ENCODE results near the gene NCK1.
A peak's percentile ranks its signal among the peaks of the same experiment; 100 is the strongest.
"Not testable (repeated sequence)": the region's sequence is repeated elsewhere in the genome, so short reads cannot be mapped to it uniquely, and the experiment has no call there.

NCK1 gene

GRCh38 chr3:136856665-136857064 is 5.3 kb upstream of the NCK1 start:
- H3K27ac Mint-ChIP-seq = no peak overlapping the region

DNA sequence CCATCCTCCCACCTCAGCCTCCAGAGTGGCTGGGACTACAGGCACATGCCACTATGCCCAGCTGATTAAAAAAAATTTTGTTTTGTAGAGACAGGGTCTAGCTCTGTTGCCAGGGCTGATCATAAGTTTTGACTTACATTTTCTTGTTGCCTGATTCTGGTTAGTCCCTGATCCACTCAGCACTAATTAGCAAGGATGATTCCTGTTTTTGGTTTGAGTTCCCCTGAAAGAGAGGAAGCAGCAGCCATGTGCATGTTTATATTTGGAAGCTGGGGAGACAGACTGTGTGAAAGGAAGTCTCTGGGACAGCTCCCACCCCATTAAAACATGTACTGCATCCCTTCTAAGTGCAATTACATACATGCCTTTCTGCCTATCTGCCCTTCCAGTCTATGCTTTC is 3.6 kb upstream of the NCK1 start:
- TF ChIP-seq, protein P1, sequence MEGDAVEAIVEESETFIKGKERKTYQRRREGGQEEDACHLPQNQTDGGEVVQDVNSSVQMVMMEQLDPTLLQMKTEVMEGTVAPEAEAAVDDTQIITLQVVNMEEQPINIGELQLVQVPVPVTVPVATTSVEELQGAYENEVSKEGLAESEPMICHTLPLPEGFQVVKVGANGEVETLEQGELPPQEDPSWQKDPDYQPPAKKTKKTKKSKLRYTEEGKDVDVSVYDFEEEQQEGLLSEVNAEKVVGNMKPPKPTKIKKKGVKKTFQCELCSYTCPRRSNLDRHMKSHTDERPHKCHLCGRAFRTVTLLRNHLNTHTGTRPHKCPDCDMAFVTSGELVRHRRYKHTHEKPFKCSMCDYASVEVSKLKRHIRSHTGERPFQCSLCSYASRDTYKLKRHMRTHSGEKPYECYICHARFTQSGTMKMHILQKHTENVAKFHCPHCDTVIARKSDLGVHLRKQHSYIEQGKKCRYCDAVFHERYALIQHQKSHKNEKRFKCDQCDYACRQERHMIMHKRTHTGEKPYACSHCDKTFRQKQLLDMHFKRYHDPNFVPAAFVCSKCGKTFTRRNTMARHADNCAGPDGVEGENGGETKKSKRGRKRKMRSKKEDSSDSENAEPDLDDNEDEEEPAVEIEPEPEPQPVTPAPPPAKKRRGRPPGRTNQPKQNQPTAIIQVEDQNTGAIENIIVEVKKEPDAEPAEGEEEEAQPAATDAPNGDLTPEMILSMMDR (IDR thresholded peaks at IDR 0.05) = no peak
- Mint-ChIP-seq H3K4me1 (peaks cover 36% of the 10 kb centered on the region), H3K27me3 (ENCODE audit: low read depth, poor library complexity) (peaks cover 8% of the 10 kb centered on the region), H3K9me3 (peaks cover 36% of the 10 kb centered on the region), H3K36me3 (ENCODE audit: low read depth) (peaks cover 61% of the 10 kb centered on the region), H3K4me3 (no peak overlapping the region), H3K27ac (no peak overlapping the region)
- no peak for DNase-seq

More at GRCh38 chr3:136856665-136857064, 5.3 kb upstream of the NCK1 start:
- Mint-ChIP-seq H3K4me1 (peaks cover 27% of the 10 kb centered on the region), H3K27me3 (ENCODE audit: low read depth, poor library complexity) (peaks cover 8% of the 10 kb centered on the region), H3K9me3 (peaks cover 35% of the 10 kb centered on the region), H3K4me3 (no peak overlapping the region), H3K36me3 (ENCODE audit: low read depth) (peaks cover 66% of the 10 kb centered on the region)
- TF ChIP-seq, protein P1 (IDR thresholded peaks at IDR 0.05) = no peak
- no peak for DNase-seq

DNA sequence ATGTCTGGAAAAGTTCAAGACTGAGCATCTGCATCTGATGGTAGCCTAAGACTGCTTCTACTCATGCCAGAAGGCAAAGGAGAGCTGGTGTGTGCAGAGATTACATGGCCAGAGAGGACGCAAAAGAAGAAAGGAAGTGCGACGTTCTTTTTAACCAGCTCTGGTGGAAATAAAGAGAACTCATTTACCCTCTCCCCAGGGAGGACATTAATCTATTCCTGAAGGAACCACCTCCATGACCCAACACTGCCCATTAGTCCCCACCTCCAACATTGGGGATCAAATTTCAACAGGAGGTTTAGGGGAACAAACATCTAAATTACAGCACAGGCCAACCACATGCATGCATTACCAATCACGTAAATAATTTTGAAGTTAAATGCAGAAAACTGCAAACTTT is 1.5 kb upstream of the NCK1 start:
- H3K4me1 Mint-ChIP-seq = peaks cover 40% of the 10 kb centered on the region
- peaks cover 39% of the 10 kb centered on the region for H3K9me3 Mint-ChIP-seq
- TF ChIP-seq, protein P1 (IDR thresholded peaks at IDR 0.05) = no peak
- DNase-seq = peak; percentile 18
- peak overlapping the region; percentile 98 for H3K4me3 Mint-ChIP-seq
- peaks cover 56% of the 10 kb centered on the region for H3K36me3 Mint-ChIP-seq (ENCODE audit: low read depth)
- H3K27me3 Mint-ChIP-seq (ENCODE audit: low read depth, poor library complexity) = peaks cover 8% of the 10 kb centered on the region
- H3K27ac Mint-ChIP-seq = peak overlapping the region; percentile 65

DNA sequence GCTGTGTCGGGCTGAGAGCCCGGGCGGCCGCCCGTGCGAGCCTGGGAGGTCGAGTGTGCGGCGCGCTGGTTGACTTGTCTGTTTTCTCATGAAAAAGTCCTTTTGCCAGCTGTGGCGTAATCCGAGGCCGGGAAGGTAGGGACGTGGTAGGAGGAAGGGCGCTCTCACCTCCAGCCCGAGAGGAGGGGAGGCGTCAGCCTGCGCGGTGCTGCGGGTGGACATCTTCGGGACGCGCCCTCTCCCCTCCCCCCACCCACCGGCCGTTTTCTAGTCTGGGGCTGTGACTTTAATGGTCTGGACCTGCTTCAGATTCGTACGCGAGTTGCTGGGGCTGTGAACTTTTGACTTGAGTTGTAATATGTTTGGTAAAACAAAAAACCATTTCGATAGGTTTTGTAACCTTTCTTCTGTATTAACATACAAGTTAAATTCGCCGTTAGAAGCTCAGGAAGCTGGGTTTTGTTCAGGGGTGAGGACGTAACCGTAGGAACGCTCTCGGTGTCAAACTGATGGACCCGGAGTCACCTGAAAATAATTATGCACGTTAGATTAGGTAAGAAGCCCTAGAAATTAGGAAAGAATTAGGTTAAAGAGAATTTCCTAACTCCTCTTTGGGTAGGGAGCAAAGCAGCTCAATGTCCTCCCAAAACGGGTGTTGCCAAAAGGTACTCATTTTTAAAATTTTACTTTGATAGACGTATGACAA is 762 bp downstream of the NCK1 start:
- H3K36me3 Mint-ChIP-seq (ENCODE audit: low read depth) = peaks cover 56% of the 10 kb centered on the region
- TF ChIP-seq, protein P1 (IDR thresholded peaks at IDR 0.05) = no peak
- H3K27me3 Mint-ChIP-seq (ENCODE audit: low read depth, poor library complexity) = peaks cover 8% of the 10 kb centered on the region
- peak overlapping the region; percentile 99 for H3K27ac Mint-ChIP-seq
- H3K9me3 Mint-ChIP-seq = peaks cover 30% of the 10 kb centered on the region
- H3K4me3 Mint-ChIP-seq = peak overlapping the region; percentile 98
- no peak for DNase-seq
- peaks cover 57% of the 10 kb centered on the region for H3K4me1 Mint-ChIP-seq

DNA sequence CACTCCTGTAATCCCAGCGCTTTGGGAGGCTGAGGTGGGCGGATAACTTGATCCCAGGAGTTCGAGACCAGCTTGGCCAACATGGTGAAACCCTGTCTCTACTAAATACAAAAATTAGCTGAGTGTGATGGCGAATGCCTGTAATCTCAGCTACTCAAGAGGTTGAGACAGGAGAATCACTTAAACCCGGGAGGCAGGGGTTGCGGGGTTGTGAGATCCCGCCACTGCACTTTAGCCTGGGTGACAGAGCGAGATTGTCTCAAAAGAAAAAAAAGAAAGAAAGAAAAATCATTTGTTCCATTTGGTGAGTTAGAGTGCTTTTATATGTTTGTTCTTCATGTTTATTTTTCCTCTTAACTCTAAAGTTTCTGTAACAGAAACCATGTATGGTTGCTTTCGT is 7.3 kb downstream of the NCK1 start:
- no peak overlapping the region for H3K27ac Mint-ChIP-seq
- H3K4me3 Mint-ChIP-seq = no peak overlapping the region
- peaks cover 68% of the 10 kb centered on the region for H3K9me3 Mint-ChIP-seq
- no peak for DNase-seq
- peaks cover 94% of the 10 kb centered on the region for H3K36me3 Mint-ChIP-seq (ENCODE audit: low read depth)
- H3K27me3 Mint-ChIP-seq (ENCODE audit: low read depth, poor library complexity) = no peaks in the 10 kb centered on the region
- H3K4me1 Mint-ChIP-seq = peaks cover 17% of the 10 kb centered on the region
- TF ChIP-seq, protein P1 (IDR thresholded peaks at IDR 0.05) = no peak

- peaks cover 93% of the 10 kb centered on the region for H3K36me3 Mint-ChIP-seq (ENCODE audit: low read depth)
- H3K9me3 Mint-ChIP-seq = peaks cover 83% of the 10 kb centered on the region
- H3K4me3 Mint-ChIP-seq; H3K27ac Mint-ChIP-seq; H3K4me1 Mint-ChIP-seq; DNase-seq; H3K27me3 Mint-ChIP-seq (ENCODE audit: low read depth, poor library complexity): not testable (repeated sequence)
Measured at GRCh38 chr3:136872258-136872657, 10.2 kb downstream of the NCK1 start.

DNA sequence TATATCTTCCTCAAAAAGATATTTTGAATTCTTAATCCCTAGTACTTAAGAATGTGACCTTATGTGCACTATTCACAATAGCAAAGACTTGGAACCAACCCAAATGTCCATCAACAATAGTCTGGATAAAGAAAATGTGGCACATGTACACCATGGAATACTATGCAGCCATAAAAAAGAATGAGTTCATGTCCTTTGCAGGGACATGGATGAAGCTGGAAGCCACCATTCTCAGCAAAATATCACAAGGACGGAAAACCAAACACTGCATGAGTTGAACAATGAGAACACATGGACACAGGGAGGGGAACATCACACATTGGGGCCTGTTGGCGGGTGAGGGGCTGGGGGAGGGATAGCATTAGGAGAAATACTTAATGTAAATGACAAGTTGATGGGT is 17.5 kb downstream of the NCK1 start:
- Mint-ChIP-seq H3K9me3 (peaks cover 61% of the 10 kb centered on the region), H3K36me3 (ENCODE audit: low read depth) (peaks cover 71% of the 10 kb centered on the region)
- H3K27ac Mint-ChIP-seq; H3K4me3 Mint-ChIP-seq; H3K27me3 Mint-ChIP-seq (ENCODE audit: low read depth, poor library complexity); DNase-seq; H3K4me1 Mint-ChIP-seq: not testable (repeated sequence)
